SU-DHL-6 (cell line): ENCODE results near the gene DDIAS.

Source experiments
- H2AFZ ChIP-seq: fragments of 200-600 bp; sonication (generic); 2 replicates; pipeline ENCODE4 v1.6.1; 2014; ENCODE audit warnings: low read depth, mild to moderate bottlenecking, moderate library complexity, mixed read lengths, antibody characterized with exemption, low read length; ENCODE audit not compliant: severe bottlenecking
- H3F3A ChIP-seq: fragments of 200-600 bp; shearing (Covaris generic); 2 replicates; pipeline ENCODE4 v1.6.0; 2016; ENCODE audit warnings: antibody characterized with exemption, mild to moderate bottlenecking; ENCODE audit not compliant: insufficient read depth
- H3K27ac ChIP-seq: fragments of 200-600 bp; sonication (generic); 2 replicates; pipeline ENCODE4 v1.5.1; 2016; ENCODE audit warnings: low read depth, mild to moderate bottlenecking, low read length, moderate library complexity, mixed read lengths
- H3K27me3 ChIP-seq: fragments of 200-600 bp; sonication (generic), shearing (Covaris generic); 2 replicates; pipeline ENCODE4 v1.6.0; 2014; ENCODE audit warnings: mild to moderate bottlenecking, low read length
- H3K36me3 ChIP-seq: fragments of 200-600 bp; sonication (generic); 2 replicates; pipeline ENCODE4 v1.6.1; 2014; ENCODE audit warnings: mild to moderate bottlenecking, low read length, mixed read lengths
- H3K4me2 ChIP-seq: fragments of 300-600, 200-600 bp; shearing (Covaris generic), sonication (generic); 2 replicates; pipeline ENCODE4 v1.6.0; 2014; ENCODE audit warnings: low read length, low read depth, mild to moderate bottlenecking; ENCODE audit not compliant: poor library complexity, severe bottlenecking
- H3K4me3 ChIP-seq: fragments of 200-600 bp; sonication (generic); 2 replicates; pipeline ENCODE4 v1.5.1; 2014; ENCODE audit warnings: antibody characterized with exemption, low read length, mild to moderate bottlenecking, mixed read lengths; ENCODE audit not compliant: insufficient read depth, poor library complexity, severe bottlenecking
- H3K79me2 ChIP-seq: fragments of 200-600 bp; sonication (generic); 2 replicates; pipeline ENCODE4 v1.6.1; 2014; ENCODE audit warnings: mild to moderate bottlenecking, low read length, moderate library complexity; ENCODE audit not compliant: insufficient read depth
- H3K9ac ChIP-seq: fragments of 200-600 bp; sonication (generic); 2 replicates; pipeline ENCODE4 v1.7.0; 2014; ENCODE audit warnings: mild to moderate bottlenecking, low read length
- H3K9me2 ChIP-seq: fragments of 200-600 bp; sonication (generic); replicated peaks from 2 replicates; pipeline ENCODE4 v1.6.1; 2014; ENCODE audit warnings: low read length; ENCODE audit not compliant: insufficient read depth
- H3K9me3 ChIP-seq: fragments of 200-600 bp; sonication (generic); 2 replicates; pipeline ENCODE4 v1.6.1; 2014; ENCODE audit warnings: low read length, mixed read lengths; ENCODE audit not compliant: insufficient read depth
- H4K20me1 ChIP-seq: fragments of 200-600 bp; sonication (generic); 2 replicates; pipeline ENCODE4 v1.6.1; 2014; ENCODE audit warnings: low read depth, mild to moderate bottlenecking, antibody characterized with exemption, low read length, moderate library complexity, mixed read lengths
- EZH2phosphoT487 ChIP-seq: fragments of 200-600 bp; sonication (generic), shearing (Covaris generic); conservative IDR thresholded peaks from 2 replicates; pipeline ENCODE4 v1.6.1; 2018; ENCODE audit warnings: mild to moderate bottlenecking, antibody characterized with exemption, low read length, moderate library complexity, mixed read lengths
- TF ChIP-seq, protein P1 (sequence below): fragments of 200-600 bp; sonication (generic); IDR thresholded peaks from one replicate; pipeline ENCODE4 v1.5.1; 2017; ENCODE audit warnings: antibody characterized with exemption, mild to moderate bottlenecking, low read length, moderate library complexity; ENCODE audit not compliant: insufficient read depth, poor library complexity, severe bottlenecking

DDIAS gene

GRCh38 chr11:82930229-82930628, 28.7 kb downstream of the DDIAS start:
- Histone ChIP-seq H3K27ac (peak overlapping the region; percentile 98), H4K20me1 (no peaks in the 10 kb centered on the region), H3K4me2 (peak overlapping the region; percentile 94), H3K79me2 (peaks cover 3% of the 10 kb centered on the region; the same call in 1 of the 2 replicates), H3F3A (peaks cover 40% of the 10 kb centered on the region), H3K4me3 (peak overlapping the region; percentile 43), H3K27me3 (no peaks in the 10 kb centered on the region), H3K9me3 (no peaks in the 10 kb centered on the region), H2AFZ (no peak overlapping the region), H3K9me2 (no peaks in the 10 kb centered on the region), H3K36me3 (peaks cover 36% of the 10 kb centered on the region; the same call in 1 of the 2 replicates), H3K9ac (peak overlapping the region; percentile 59)
- TF ChIP-seq, protein P1, sequence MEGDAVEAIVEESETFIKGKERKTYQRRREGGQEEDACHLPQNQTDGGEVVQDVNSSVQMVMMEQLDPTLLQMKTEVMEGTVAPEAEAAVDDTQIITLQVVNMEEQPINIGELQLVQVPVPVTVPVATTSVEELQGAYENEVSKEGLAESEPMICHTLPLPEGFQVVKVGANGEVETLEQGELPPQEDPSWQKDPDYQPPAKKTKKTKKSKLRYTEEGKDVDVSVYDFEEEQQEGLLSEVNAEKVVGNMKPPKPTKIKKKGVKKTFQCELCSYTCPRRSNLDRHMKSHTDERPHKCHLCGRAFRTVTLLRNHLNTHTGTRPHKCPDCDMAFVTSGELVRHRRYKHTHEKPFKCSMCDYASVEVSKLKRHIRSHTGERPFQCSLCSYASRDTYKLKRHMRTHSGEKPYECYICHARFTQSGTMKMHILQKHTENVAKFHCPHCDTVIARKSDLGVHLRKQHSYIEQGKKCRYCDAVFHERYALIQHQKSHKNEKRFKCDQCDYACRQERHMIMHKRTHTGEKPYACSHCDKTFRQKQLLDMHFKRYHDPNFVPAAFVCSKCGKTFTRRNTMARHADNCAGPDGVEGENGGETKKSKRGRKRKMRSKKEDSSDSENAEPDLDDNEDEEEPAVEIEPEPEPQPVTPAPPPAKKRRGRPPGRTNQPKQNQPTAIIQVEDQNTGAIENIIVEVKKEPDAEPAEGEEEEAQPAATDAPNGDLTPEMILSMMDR = no peak
- TF ChIP-seq EZH2phosphoT487 = no peak

DNA sequence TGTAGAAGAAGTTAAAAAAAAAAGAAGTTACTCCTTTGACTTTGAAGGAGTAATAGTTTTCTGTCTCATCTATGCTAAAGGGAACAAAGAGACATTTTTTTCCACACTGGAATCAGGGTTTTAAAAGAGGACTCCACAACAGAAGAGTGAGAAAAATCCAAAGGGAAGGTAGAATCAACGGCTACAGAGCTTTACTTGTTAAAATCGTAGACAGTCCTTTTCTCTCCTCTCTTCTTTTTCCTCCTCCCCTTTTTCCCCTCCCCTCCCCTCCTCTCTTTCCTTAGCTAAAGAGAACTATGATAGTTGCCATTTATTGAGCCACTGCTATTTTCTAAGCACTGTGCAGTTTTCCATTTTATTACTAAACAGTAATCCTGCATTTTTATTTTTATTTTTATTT, 29.2 kb downstream of the DDIAS start:
- Histone ChIP-seq H4K20me1 (no peaks in the 10 kb centered on the region), H3K36me3 (peaks cover 36% of the 10 kb centered on the region; the same call in 1 of the 2 replicates), H2AFZ (peak overlapping the region; percentile 4), H3K27me3 (no peaks in the 10 kb centered on the region), H3K9me2 (no peaks in the 10 kb centered on the region), H3K27ac (peak overlapping the region; percentile 98), H3K9me3 (no peaks in the 10 kb centered on the region), H3F3A (peaks cover 40% of the 10 kb centered on the region), H3K4me2 (peak overlapping the region; percentile 94), H3K79me2 (peaks cover 3% of the 10 kb centered on the region; the same call in 1 of the 2 replicates), H3K9ac (peak overlapping the region; percentile 59), H3K4me3 (peak overlapping the region; percentile 32)
- no peak for TF ChIP-seq EZH2phosphoT487
- TF ChIP-seq, protein P1 = no peak

GRCh38 chr11:82932564-82932963, 31.0 kb downstream of the DDIAS start:
- Histone ChIP-seq H3K9ac (no peak overlapping the region), H3K36me3 (peaks cover 30% of the 10 kb centered on the region; the same call in 1 of the 2 replicates), H3K27ac (peak overlapping the region; percentile 98; the same call in 1 of the 2 replicates), H3K27me3 (no peaks in the 10 kb centered on the region), H4K20me1 (no peaks in the 10 kb centered on the region), H3K9me3 (no peaks in the 10 kb centered on the region), H2AFZ (no peak overlapping the region), H3K4me3 (no peak overlapping the region), H3K9me2 (no peaks in the 10 kb centered on the region), H3F3A (peaks cover 30% of the 10 kb centered on the region), H3K4me2 (no peak overlapping the region), H3K79me2 (peaks cover 3% of the 10 kb centered on the region; the same call in 1 of the 2 replicates)
- TF ChIP-seq EZH2phosphoT487 = no peak
- TF ChIP-seq, protein P1 = no peak
